Measurements from ENCODE around the gene CAB39.

DNA sequence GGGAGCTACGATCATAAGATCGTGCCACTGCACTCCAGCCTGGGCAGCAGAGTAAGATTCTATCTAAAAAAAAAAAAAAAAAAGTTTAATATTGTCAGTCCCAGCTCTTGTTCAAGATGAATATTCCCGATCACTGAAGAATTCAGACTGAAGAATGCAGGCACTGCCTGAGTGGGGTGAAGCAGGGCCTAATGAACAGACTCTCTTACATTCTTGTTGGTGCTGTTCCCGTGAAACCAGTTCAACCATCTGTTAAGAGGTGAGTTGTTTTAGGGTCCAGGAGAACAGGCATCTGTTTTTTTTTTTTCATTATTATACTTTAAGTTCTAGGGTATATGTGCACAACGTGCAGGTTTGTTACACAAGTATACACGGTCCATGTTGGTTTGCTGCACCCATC, 17.1 kb upstream of the CAB39 start:
- TF ChIP-seq POLR2A (IDR thresholded peaks at IDR 0.05) (no peak), CTCF (IDR thresholded peaks at IDR 0.05) (no peak), POLR2AphosphoS5 (IDR thresholded peaks at IDR 0.05) (no peak)
